NCI-H748 (cell line): ENCODE data around the gene GCLM.
"Not testable (repeated sequence)": the region's sequence is repeated elsewhere in the genome, so short reads cannot be mapped to it uniquely, and the experiment has no call there.

Source experiments
- DNase-seq: peaks from one replicate; lab custom pipeline; 2025; ENCODE audit not compliant: unreplicated experiment; lab: John Stamatoyannopoulos, UW

Gene GCLM

GRCh38 chr1:93899543-93900207 lies 9.6 kb downstream of the GCLM start:
- no peak for DNase-seq

GRCh38 chr1:93888900-93889299 lies 20.3 kb downstream of the GCLM start:
- DNase-seq: no peak

DNA sequence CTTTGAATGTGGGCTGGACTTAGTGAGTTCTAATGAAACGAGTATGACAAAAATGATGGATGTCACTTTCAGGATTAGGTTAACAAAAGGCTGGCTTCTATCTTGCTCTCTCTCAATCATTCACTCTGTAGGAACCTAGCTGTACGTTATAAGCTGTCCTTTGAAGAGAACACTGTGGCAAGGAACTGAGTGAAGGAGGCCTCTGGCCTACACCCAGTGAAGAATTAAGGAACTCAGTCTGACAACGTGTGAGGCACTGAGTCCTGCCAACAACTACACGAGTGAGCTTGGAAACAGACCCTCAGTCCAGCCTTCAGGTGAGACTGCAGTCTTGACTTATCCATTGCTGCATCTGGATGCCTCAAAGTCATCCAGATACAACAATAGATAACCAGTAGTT lies 27.0 kb downstream of the GCLM start:
- no peak for DNase-seq

GRCh38 chr1:93880731-93881130 lies 28.5 kb downstream of the GCLM start:
- DNase-seq: no peak

GRCh38 chr1:93878889-93879586 lies 30.2 kb downstream of the GCLM start, which contains the start of gene DNTTIP2:
TSS of gene DNTTIP2 (minus strand) at chr1:93879206. CDS start at chr1:93879148, 58 bp downstream.
- peak; percentile 90 for DNase-seq

DNA sequence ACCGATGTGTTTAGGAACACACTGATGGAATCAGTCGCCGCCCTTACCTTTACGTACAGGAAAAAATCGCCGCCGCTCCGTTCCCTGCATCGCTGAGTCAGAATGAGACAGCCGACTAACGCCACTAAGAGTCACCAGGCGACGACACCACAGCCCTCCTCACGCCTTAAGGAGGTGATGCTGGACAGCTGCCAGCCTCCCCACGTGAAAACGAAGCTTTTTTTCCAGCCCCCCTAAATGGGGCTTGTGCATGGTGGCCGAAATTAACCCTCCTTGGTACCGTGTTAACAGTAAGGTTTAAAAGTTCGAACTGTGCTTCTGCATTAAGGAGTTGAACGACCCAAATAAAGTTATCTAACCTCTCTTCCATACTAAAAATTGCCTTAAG lies 30.7 kb downstream of the GCLM start:
- DNase-seq: peak; percentile 1

DNA sequence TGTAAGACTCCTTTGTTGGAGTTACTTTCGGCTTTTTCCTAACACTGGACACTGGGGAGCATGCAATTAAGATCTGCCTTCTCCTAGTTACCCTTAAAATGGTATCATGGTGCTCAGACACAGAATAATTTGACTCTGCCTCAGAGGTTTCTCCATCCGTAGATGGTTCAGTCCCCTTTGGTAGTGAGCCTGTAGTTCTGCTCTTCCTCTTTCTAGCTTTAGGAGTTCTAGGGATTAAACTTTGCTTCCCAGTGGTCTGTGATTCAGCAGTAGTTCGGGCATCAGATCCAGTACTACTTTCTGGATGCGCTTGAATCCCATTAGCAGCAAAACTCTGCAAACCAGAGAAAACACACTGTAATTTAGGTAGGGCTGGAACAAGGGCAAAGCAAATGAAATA lies 31.7 kb downstream of the GCLM start:
- no peak for DNase-seq

- no peak for DNase-seq
Observed at GRCh38 chr1:93876244-93876643, 33.0 kb downstream of the GCLM start.

- no peak for DNase-seq
Observed at GRCh38 chr1:93874025-93874651, 35.1 kb downstream of the GCLM start.

DNA sequence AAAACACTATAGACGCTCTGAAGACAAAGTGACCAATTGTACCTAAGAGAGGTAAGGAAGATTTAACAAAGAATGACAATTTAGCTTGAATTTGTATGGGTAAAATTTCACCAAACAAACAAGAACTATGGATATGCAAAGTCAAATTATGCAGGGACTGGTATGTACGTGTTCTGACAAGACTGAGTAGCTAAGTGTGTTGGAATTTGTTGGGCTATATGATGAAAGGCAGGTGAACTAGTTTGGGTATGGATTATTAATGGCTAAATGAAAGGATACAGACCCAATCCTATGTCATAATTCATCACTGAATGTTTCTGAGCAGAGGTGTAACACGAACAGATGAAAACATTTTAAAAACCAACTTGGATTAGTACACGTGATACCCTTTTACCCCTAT lies 37.9 kb downstream of the GCLM start:
- no peak for DNase-seq

- no peak for DNase-seq
Observed at GRCh38 chr1:93869653-93870052, 39.6 kb downstream of the GCLM start.

DNA sequence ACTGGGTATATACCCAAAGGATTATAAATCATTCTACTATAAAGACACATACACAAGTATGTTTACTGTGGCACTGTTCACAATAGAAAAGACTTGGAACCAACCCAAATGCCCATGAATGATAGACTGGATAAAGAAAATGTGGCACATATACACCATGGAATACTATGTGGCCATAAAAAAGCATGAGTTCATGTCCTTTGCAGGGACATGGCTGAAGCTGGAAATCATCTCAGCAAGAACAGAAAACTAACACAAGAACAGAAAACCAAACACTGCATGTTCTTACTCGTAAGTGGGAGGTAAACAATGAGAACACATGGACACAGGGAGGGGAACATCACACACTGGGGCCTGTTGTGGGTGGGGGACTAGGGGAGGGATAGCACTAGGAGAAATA lies 40.7 kb downstream of the GCLM start:
- not testable (repeated sequence) for DNase-seq

DNA sequence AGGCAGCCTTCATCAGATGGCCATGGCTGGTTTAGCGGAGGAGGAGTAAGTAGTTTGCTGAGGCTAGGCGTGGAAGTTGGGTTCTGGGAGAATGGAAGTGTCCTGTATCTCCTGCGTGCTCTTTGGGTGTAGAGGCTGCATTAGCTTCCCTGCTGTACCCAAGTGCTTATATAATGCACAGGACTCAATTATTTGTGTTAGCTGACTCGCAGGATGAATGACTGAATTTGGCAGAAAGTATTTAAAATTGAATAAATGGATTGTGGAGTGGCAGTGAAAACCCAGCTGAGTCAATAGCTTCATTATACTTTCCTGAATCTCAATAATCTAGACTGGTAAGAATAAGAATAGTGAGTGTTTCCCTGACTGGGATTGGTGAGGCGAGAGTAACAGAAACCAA lies 44.0 kb downstream of the GCLM start:
- peak; percentile 3 for DNase-seq

DNA sequence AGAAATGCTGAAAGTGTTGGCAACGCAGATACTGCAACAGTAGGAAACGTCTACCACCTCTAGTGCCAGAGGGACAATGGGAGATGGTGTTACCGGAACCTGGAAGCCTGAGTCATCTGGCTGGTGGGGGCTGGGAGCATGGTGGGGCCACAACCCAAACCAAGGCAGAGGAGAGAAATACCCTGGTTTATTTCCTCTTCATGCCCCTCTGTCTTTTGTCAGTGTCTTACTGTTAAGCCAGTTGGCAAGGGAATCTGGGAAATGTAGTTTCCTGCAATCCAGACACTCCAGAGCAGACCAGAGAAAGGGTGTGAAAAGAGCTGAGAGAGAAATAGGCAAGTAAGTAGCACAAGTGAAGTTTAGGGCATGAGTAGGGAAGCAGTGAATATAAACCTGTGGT lies 45.1 kb downstream of the GCLM start:
- DNase-seq: no peak

DNA sequence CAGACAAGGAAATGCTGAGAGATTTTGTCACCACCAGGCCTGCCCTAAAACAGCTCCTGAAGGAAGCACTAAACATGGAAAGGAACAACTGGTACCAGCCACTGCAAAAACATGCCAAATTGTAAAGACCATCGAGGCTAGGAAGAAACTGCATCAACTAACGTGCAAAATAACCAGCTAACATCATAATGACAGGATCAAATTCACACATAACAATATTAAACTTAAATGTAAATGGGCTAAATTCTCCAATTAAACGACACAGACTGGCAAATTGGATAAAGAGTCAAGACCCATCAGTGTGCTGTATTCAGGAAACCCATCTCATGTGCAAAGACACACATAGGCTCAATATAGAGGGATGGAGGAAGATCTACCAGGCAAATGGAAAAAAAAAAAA lies 51.6 kb downstream of the GCLM start:
- not testable (repeated sequence) for DNase-seq

DNA sequence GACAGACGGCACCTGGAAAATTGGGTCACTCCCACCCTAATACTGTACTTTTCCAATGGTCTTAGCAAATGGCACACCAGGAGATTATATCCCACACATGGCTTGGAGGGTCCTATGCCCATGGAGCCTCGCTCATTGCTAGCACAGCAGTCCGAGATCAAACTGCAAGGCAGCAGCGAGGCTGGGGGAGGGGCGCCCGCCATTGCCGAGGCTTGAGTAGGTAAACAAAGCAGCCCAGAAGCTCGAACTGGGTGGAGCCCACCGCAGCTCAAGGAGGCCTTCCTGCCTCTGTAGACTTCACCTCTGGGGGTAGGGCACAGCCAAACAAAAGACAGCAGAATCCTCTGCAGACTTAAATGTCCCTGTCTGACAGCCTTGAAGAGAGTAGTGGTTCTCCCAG lies 53.2 kb downstream of the GCLM start:
- DNase-seq: not testable (repeated sequence)

DNA sequence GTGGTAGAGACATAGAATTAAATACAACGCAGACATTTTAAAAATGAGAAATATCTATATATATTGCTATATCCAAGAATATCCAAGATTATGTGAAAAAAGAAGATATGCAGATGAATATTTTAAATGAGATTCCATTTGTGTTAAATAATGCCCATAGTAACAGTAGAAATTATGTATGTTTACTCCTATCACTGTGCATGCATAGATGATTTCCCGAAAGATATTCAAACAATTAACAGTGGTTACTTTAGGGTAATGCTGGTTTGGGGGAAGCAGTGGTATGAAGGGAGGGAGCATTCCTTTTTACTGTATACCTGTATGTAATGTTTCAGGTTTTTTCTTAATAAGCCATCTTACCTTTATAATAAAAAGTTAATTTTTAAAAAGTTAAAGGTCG lies 55.3 kb downstream of the GCLM start:
- no peak for DNase-seq

- no peak for DNase-seq
Observed at GRCh38 chr1:93851878-93852277, 57.4 kb downstream of the GCLM start.

DNA sequence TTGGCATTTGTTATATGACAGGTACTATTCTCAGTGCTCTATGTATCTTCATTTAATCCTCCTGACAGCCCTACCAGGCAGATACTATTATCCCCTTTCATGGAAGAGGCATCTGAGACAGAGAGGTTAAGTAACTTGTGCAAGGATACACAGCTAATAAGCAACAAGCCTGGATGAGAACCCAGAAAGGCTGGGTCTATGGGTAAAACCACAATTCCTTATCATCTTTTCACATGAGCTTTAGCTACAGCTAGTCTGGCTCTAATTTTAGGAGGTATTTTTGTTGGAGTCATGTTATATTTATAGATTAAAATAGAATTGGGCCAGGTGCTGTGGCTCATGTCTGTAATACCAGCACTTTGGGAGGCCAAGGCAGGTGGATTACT lies 57.9 kb downstream of the GCLM start:
- no peak for DNase-seq

- DNase-seq: peak; percentile 65
Observed at GRCh38 chr1:93850687-93851326, 58.4 kb downstream of the GCLM start.

GRCh38 chr1:93848350-93848883 lies 60.8 kb downstream of the GCLM start:
- no peak for DNase-seq
